Hypothalamus (tissue), 51 donors: ENCODE measurements around the gene HIGD1B.
"Not testable (repeated sequence)": the region's sequence is repeated elsewhere in the genome, so short reads cannot be mapped to it uniquely, and the experiment has no call there.

Experiments
- DNase-seq, 51 donors: peaks; one replicate each; lab custom pipeline; 2025; lab: John Stamatoyannopoulos, UW

Gene HIGD1B

DNA sequence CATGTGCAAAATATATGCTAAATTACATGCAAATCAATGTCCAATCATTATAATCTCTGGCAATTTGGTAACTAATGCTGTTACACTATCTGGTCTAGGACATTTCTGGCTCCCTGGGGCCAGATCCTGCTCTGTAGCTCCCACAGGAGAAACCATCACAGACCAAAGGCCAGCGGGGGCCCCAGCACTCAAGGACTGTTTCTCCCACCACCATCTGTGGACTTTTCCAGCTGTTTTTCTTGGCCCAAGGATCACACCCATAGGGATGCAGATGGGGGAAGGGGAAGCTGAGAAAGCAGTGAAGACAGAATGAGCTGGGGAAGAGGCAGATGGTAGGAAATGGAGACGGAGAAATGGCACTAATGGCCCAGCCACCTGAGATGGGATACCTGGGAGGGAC, at the start of gene HIGD1B:
TSS of gene HIGD1B (plus strand) at position 298 of the 400 bp plus-strand sequence. CDS start 270 bp downstream, outside the sequence.
- no peak for DNase-seq

DNA sequence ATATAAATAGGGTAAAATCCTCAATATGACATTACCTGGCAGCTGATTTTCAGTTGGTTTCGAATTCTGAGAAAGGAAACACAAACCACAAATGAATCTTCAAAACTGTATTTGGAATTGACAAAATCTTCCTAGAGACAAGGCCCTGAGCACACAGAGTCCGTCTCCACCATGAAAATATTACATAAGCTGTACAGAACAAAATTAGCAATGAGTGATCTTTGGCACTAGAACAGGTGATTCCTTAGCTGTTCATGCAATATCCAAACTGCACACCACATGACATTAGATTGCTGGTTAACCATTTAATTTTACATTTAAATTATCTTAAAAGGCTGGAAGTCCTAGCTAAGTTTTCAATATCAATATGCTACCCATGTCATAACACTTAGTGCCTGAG, 49.3 kb upstream of the HIGD1B start:
- DNase-seq = no peak

GRCh38 chr17:44801880-44802279, 45.8 kb upstream of the HIGD1B start:
- DNase-seq = no peak

- no peak for DNase-seq
Observed at GRCh38 chr17:44804302-44805089, 43.2 kb upstream of the HIGD1B start.

DNA sequence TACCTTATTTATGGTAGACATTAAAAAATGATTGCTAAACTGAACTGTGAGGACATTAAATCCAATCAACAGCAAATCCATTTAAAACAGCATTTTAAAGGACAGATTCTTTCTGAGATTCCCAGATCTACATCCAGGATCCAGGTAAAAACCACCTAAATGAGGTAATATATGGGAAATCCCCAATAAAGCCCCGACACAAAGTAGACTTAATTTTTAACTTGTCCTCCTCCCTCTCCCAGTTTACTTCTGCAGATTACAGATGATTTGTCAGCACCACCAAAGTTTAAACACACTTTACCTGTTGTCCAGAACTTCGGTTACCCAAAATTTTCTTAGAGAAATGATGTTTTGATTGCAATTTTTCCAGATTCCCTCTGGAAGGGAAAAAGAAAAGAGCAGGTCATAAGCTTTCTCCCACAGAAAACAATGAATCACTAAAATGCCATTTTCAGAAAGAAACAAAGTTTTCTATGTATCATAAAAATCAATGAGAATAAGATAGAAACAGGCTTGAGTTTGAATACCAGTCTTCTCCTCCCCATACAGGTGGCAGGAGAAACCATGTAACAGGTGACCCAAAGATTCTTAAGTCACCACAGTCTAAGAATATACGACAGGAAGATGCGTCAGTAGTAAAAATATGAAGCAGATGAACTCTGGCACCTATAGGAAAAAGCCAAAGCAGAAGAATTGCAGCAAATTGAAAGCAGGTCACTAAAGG, 40.4 kb upstream of the HIGD1B start:
- DNase-seq = no peak

GRCh38 chr17:44807817-44808155, 39.9 kb upstream of the HIGD1B start:
- DNase-seq = no peak

DNA sequence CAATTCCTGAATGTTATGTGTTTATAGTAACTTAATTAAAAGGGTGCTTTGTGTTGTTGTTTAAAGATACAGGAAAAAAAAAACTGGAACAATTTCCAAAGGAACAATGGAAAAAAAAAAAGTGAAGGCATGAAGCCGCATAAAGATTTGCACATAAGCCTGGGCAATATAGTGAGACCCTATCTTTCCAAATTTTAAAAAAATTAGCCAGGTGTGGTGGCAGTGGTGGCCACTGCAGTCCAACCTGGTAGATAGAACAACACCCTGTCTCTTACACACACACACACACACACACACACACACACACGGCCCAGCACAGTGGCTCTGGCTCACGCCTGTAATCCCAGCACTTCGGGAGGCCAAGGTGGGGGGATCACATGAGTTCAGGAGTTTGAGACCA, 39.5 kb upstream of the HIGD1B start:
- DNase-seq = no peak

DNA sequence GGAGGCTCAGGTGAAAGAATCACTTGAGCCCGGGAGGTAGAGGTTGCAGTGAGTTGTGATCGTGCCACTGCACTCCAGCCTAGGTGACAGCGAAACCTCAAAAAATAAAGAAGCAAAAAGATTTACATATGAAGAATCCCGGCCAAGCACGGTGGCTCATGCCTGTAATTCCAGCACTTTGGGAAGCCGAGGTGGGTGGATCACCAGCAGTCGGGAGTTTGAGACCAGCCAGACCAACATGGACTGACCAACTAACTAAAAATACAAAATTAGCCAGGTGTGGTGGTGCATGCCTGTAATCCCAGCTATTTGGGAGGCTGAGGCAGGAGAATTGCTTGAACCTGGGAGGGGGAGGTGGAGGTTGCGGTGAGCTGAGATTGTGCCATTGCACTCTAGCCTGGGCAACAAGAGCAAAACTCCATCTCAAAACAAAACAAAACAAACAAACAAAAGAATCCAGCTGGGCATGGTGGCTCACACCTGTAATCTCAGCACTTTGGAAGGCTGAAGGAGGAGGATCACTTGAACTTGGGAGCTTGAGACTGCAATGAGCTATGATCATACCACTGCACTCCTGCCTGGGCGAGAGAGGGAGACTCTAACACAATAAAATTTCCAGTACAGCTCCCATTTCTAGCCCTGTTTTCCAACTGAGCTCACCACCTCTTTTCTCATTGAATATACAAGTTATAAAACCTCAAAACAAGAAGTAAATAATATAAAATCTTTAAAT, 38.9 kb upstream of the HIGD1B start:
- DNase-seq = not testable (repeated sequence)

DNA sequence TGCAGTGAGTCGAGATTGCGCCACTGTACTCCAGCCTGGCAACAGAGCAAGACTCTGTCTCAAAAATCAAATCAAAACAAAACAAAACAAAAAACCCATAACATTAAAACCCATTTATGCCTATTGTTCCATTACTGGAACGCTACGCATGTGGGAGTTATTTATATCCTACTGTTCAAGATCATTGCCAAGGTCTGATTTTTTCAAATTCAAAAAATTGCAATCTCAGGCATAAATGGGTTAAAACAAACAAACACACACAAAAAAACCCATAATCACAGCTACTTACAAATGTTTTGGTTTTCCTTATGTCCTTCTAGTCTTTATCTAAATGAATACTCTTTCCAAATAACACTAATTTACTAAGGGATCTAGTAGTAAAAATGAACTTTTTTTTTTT, 35.4 kb upstream of the HIGD1B start:
- DNase-seq = no peak

DNA sequence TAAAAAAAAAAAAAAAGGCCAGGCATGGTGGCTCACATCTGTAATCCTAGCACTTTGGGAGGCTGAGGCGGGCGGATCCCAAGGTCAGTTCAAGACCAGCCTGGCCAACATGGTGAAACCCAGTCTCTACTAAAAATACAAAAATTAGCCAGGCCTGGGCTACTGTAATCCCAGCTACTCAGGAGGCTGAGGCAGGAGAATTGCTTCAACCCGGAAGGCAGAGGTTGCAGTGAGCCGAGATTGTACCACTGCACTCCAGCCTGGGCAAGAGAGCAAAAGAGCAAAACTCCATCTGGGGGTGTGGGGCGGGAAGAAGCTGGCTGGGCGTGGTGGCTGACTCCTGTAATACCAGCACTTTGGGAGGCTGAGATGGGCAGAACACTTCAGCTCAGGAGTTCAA, 29.2 kb upstream of the HIGD1B start:
- not testable (repeated sequence) for DNase-seq

GRCh38 chr17:44820631-44821212, 27.0 kb upstream of the HIGD1B start:
- peak in 1 of 51 donors; percentile 1 for DNase-seq

- not testable (repeated sequence) for DNase-seq
Observed at GRCh38 chr17:44825236-44825635, 22.4 kb upstream of the HIGD1B start.

- no peak for DNase-seq
Observed at GRCh38 chr17:44826123-44826790, 21.4 kb upstream of the HIGD1B start.

DNA sequence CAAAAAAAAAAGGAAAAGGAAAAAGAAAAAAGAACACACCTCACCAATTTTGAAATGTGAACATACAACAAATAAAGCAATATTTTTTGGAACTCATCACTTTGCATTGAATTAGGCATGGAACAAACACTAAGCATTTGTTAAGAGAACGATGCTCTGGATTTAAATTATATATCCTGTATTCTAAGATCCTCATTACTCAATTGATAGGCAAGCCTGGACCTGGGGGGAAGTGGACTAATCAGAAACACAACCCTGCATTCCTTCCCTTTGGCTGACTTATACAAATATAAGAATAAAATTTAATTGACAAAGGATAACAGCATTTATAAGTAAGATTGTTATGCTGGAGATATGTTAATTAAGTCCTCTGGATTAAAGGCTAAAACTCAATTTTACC, 19.8 kb upstream of the HIGD1B start:
- DNase-seq = no peak

GRCh38 chr17:44828919-44829522, 18.7 kb upstream of the HIGD1B start:
- DNase-seq = no peak

DNA sequence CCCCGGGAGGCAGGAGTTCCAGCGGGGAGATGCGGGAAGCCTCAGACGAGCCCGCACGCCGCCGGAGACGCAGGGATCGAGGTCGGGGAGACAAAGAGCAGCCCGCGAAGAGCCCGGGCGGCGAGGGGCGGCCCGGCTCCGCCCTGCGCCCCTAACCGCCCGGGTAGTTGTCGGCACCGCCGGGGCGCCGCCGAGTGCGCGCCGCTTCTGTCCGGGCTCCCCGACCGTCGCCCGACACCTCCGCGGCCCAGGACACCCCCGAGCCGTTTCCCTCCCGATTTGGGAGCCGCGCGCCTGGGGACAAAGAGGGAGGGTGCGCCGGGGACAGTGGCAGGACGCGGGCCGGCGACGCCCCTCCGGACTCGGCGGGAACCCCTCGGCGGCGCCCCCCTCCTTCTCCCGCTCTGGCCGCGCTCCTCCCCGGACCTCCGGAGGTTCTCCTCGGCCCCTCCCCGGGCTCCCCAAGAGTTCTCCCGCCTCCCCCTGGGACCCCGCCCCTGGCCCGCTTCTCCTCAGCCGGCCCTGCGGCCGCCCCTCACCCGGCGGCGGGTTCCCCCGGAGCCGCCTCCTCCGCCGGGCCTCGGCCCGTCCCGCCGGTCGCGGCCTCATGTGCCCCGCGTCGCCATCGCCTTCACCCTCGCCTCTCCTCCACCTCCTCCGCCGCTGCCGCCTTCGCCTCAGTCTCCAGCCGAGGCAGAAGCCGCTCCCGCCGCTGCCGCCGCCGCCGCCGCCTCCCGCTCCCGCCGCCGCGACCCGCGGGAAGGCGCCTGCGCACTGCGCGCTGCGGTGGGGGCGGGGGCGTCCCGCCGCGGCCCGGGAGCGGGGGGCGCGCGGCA, 17.9 kb upstream of the HIGD1B start, which contains the start of gene GJC1:
TSS of gene GJC1 (minus strand) at position 765 of the 836 bp plus-strand sequence. CDS start 24,470 bp downstream, outside the sequence.
- no peak for DNase-seq

DNA sequence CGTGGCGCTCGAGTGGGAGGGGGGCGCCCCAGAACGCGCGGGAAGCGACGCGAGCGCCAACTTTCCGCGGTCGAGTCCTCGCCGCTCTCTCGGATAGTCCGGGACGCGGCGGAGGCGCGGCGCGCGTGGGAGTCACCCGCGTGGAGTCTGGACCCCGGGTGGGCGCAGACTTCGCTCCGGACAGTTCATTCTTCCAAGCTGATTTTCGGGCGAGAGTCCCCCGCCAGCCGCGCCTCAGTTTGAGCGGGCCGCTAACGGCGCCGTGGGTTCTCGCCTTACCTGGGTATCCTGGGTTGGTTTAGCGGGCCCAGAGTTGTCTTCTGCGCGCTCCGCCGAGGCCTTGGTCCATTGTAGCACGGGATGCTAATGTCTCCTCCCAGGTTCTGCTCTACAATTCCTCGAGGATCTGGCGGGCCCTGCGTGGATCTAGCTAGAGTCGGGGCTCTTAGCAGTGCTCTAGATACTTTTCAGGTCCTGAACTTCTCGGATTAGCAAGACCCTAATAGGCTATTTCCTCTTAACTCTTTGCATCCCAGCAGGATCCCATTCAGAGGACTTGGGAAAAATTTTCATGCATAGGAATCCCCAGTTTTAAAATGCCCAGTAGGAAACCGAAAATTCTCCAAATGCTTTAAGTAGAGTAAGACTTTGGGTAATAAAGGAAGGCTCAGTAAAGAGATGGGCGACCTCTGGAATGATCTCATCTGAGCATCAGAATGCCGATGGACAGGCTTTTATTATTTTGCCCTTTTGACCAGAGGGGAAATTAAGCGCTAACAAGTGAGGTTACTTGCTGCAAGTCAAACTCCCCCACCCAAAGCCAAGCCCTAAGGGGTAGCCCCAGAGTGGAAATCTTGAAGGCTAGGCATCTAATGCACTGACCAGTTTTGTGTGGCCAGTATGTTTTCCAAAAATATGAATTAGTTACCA, 17.1 kb upstream of the HIGD1B start:
- peak in 1 of 51 donors; percentile 10 for DNase-seq

GRCh38 chr17:44831371-44831770, 16.3 kb upstream of the HIGD1B start:
- no peak for DNase-seq
